Measurements from ENCODE around the gene STX18. TPM values are rescaled to one million over a fixed set of nuclear protein-coding genes. Genes with fewer than 3 reads are reported as not detected.
"Not testable (repeated sequence)": the region's sequence is repeated elsewhere in the genome, so short reads cannot be mapped to it uniquely, and the experiment has no call there.

Gene STX18
- total RNA-seq, 2 donors from 2014 or later, result 13.3 to 26.6 TPM

DNA sequence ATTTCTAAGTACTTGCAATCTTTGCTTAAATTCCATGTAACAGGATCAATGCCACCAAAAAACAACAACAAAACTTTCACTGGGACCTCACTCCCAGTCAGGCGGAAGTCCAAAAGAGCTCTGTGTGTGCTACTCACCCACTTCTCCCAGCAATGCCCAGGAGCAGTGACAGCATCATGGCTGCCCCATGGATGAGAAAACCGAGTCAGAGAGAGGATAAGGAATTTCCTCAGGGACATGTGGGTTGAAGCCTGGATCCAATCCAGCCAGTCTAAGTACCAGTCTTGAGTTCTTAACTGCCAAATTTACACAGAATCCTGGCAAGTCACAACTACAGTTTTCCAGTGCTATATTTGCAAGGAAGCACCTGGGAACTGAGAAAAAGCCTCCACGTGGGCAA lies 64.5 kb downstream of the STX18 start:
- no peak for ATAC-seq
- no peaks in the 10 kb centered on the region for H3K9me3 Mint-ChIP-seq
- H3K27ac Mint-ChIP-seq, result no peak overlapping the region
- no peaks in the 10 kb centered on the region for H3K36me3 Mint-ChIP-seq
- no peak for DNase-seq (ENCODE audit: low spot score in 2 of 2)

GRCh38 chr4:4474476-4474875 lies 67.4 kb downstream of the STX18 start:
- Mint-ChIP-seq H3K9me3 (no peaks in the 10 kb centered on the region), H3K36me3 (peaks cover 0 to 5% of the 10 kb centered on the region in 2 donors), H3K27ac (no peak overlapping the region)
- ATAC-seq (no peak), DNase-seq (ENCODE audit: low spot score in 2 of 2) (no peak)

GRCh38 chr4:4472344-4472958 lies 69.4 kb downstream of the STX18 start:
- Mint-ChIP-seq H3K9me3 (no peaks in the 10 kb centered on the region), H3K36me3 (peaks cover under 1 to 18% of the 10 kb centered on the region in 2 donors), H3K27ac (no peak overlapping the region)
- DNase-seq (ENCODE audit: low spot score in 2 of 2) (no peak), ATAC-seq (no peak)

GRCh38 chr4:4471195-4471594 lies 70.7 kb downstream of the STX18 start:
- ATAC-seq (no peak), DNase-seq (ENCODE audit: low spot score in 2 of 2) (no peak)
- Mint-ChIP-seq H3K27ac (no peak overlapping the region), H3K9me3 (peaks cover 3 to 4% of the 10 kb centered on the region in 2 donors), H3K36me3 (peaks cover 13 to 31% of the 10 kb centered on the region in 2 donors)

- ATAC-seq (no peak), DNase-seq (ENCODE audit: low spot score in 2 of 2) (no peak)
- Mint-ChIP-seq H3K27ac (no peak overlapping the region), H3K36me3 (peaks cover 23 to 41% of the 10 kb centered on the region in 2 donors), H3K9me3 (peaks cover 11 to 12% of the 10 kb centered on the region in 2 donors)
Measured at GRCh38 chr4:4470208-4470607, 71.6 kb downstream of the STX18 start.

DNA sequence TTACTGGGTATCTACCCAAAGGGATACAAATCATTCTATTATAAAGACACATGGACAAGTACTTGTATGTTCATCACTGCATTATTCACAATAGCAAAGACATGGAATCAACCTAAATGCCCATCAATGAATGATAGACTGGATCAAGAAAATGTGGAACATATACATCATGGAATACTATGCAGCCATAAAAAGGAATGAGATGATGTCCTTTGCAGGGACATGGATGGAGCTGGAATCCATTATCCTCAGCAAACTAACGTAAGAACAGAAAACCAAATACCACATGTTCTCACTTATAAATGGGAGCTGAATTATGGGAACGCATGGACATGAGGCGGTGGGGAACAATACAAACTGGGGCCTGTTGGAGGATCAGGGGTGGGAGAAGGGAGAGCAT lies 76.6 kb downstream of the STX18 start:
- not testable (repeated sequence) for DNase-seq (ENCODE audit: low spot score in 2 of 2); ATAC-seq; H3K27ac Mint-ChIP-seq
- Mint-ChIP-seq H3K9me3 (peaks cover 14 to 16% of the 10 kb centered on the region in 2 donors), H3K36me3 (peaks cover 35 to 45% of the 10 kb centered on the region in 2 donors)

- H3K27ac Mint-ChIP-seq, result no peak overlapping the region
- H3K36me3 Mint-ChIP-seq, result peaks cover 35 to 37% of the 10 kb centered on the region in 2 donors
- ATAC-seq (no peak), DNase-seq (ENCODE audit: low spot score in 2 of 2) (no peak)
- H3K9me3 Mint-ChIP-seq, result peaks cover 14 to 16% of the 10 kb centered on the region in 2 donors
Measured at GRCh38 chr4:4462970-4463369, 78.9 kb downstream of the STX18 start.

DNA sequence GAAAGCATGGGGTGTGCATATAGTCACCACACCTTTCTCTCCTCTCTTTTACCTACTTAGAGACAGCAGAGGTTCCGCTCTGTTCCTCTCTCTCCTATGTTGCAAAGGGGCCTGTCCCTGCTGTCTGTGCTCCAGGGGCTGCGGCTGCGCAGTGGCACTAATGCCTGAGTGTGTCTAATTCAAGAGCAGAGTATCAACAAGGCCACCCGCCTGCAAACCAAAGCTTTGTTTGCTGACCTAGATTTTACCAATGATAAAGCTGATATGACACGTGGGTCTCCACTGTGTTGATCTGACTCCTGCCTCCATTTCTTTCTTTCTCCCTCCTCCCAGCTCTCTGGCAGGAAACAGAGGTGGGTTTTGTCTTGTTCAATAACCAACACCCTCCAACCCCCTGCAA lies 80.0 kb downstream of the STX18 start:
- Mint-ChIP-seq H3K9me3 (peaks cover 14 to 16% of the 10 kb centered on the region in 2 donors), H3K36me3 (peaks cover 26 to 28% of the 10 kb centered on the region in 2 donors), H3K27ac (peak overlapping the region in 1 of 2 donors; percentile 9)
- ATAC-seq (peak; percentile 22 to 54), DNase-seq (ENCODE audit: low spot score in 2 of 2) (no peak)

GRCh38 chr4:4461178-4461577 lies 80.7 kb downstream of the STX18 start:
- H3K36me3 Mint-ChIP-seq, result peaks cover 19 to 22% of the 10 kb centered on the region in 2 donors
- H3K27ac Mint-ChIP-seq, result no peak overlapping the region
- DNase-seq (ENCODE audit: low spot score in 2 of 2), result no peak
- no peak for ATAC-seq
- H3K9me3 Mint-ChIP-seq, result peaks cover 10 to 12% of the 10 kb centered on the region in 2 donors

DNA sequence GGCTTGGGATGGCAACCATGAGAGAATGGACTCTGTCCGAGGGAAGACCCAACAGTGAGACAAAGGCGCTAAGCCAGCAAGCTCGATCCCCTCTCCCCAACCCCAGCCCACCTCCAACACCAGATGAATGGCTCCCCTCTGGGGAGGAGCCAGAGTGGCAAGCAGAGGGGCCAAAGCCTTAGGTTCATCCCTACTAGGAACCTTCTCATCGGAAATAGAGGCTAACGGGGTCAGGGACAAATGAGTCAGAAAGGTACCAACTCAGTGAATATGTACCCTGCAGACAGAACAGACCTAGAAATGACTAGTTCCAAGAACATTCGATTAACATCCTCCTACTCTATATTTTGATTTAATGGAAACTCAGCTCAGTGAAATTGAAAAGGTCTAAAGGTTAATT lies 81.1 kb downstream of the STX18 start:
- ATAC-seq, result peak; percentile 54 to 82
- Mint-ChIP-seq H3K27ac (no peak overlapping the region), H3K9me3 (peaks cover 6 to 8% of the 10 kb centered on the region in 2 donors), H3K36me3 (peaks cover 15 to 17% of the 10 kb centered on the region in 2 donors)
- DNase-seq (ENCODE audit: low spot score in 2 of 2), result no peak

- no peak for DNase-seq (ENCODE audit: low spot score in 2 of 2)
- no peak for ATAC-seq
- H3K9me3 Mint-ChIP-seq, result no peaks in the 10 kb centered on the region
- H3K27ac Mint-ChIP-seq, result peak overlapping the region in 1 of 2 donors; percentile 53
- peaks cover 0 to 2% of the 10 kb centered on the region in 2 donors for H3K36me3 Mint-ChIP-seq
Measured at GRCh38 chr4:4459181-4459580, 82.7 kb downstream of the STX18 start.

DNA sequence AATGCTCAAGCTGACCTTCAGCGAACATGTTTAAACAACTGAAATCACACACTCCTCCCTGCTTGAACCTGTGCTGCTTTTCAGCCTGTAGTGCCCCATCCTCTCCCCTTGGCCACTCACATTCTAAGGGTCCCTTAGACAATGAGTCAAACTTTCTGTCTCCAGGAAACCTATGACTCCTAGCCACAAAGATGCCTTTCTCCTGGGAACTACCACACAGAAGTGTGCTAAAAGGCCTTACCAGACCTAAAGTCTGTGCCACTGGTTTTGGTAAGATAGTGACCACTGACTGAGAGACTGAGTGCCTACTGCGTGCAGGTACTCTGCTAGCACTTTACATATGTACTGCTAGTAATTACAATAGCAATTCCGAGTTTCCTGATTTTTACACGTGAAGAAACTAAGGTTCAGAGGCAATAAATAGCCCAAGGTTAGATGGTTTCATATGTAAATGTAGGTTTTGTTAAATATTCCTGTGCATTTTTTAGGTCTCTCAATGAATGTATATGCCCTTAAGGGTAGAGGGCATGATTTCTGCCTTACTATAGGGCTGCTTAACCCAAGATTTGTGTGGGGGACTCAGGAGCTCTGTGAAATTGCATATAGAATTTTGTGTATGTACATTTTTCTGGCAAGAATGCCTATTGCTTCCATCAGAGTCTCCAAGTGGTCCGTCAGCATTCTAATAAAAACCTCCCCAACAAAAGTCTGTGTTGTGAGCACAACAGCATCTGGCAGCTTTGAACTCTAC lies 83.9 kb downstream of the STX18 start:
- Mint-ChIP-seq H3K27ac (no peak overlapping the region), H3K9me3 (no peaks in the 10 kb centered on the region), H3K36me3 (no peaks in the 10 kb centered on the region)
- no peak for DNase-seq (ENCODE audit: low spot score in 2 of 2)
- no peak for ATAC-seq

- H3K27ac Mint-ChIP-seq, result peak overlapping the region in 1 of 2 donors; percentile 26
- ATAC-seq, result no peak
- H3K36me3 Mint-ChIP-seq, result no peaks in the 10 kb centered on the region
- no peaks in the 10 kb centered on the region for H3K9me3 Mint-ChIP-seq
- no peak for DNase-seq (ENCODE audit: low spot score in 2 of 2)
Measured at GRCh38 chr4:4456816-4457578, 84.9 kb downstream of the STX18 start.

DNA sequence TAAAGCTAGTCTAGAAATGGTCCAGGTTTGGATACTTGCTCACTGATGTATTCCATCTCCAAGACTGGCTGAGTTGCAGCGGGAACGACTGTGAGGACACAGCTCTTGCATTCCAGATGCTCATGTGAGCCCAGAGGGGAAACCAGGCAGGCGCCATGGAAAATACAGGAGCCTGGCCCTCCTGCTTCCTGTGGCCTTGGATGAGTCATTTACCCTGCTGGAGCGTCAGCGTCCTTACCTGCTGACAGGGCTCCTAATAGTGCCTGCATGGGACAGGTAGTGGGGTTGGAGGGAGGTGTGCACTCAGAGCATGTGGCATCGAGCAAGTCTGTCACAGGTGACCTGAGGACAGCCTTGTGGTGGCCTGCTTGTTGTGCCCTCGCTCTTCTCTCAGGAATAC lies 85.5 kb downstream of the STX18 start:
- ATAC-seq, result no peak
- H3K9me3 Mint-ChIP-seq, result no peaks in the 10 kb centered on the region
- no peak for DNase-seq (ENCODE audit: low spot score in 2 of 2)
- H3K27ac Mint-ChIP-seq, result peak overlapping the region in 1 of 2 donors; percentile 26
- peaks cover 0 to 4% of the 10 kb centered on the region in 2 donors for H3K36me3 Mint-ChIP-seq

GRCh38 chr4:4455210-4455865 lies 86.5 kb downstream of the STX18 start:
- Mint-ChIP-seq H3K36me3 (peaks cover 0 to 4% of the 10 kb centered on the region in 2 donors), H3K9me3 (no peaks in the 10 kb centered on the region), H3K27ac (peak overlapping the region in 1 of 2 donors; percentile 9)
- no peak for DNase-seq (ENCODE audit: low spot score in 2 of 2)
- no peak for ATAC-seq

GRCh38 chr4:4446434-4446833 lies 95.4 kb downstream of the STX18 start:
- ATAC-seq, result peak in 1 of 2 donors; percentile 40
- H3K36me3 Mint-ChIP-seq, result no peaks in the 10 kb centered on the region
- H3K9me3 Mint-ChIP-seq, result no peaks in the 10 kb centered on the region
- no peak overlapping the region for H3K27ac Mint-ChIP-seq
- no peak for DNase-seq (ENCODE audit: low spot score in 2 of 2)
